HG02588 (cell line): Measurements from ENCODE around the gene APOA5.
"Not testable (repeated sequence)": the region's sequence is repeated elsewhere in the genome, so short reads cannot be mapped to it uniquely, and the experiment has no call there.

Source experiments
- ATAC-seq: cut with Tn5 transposase; IDR thresholded peaks from one replicate; pipeline ENCODE4 v1.9.1; 2021; ENCODE audit warnings: mild to moderate bottlenecking, moderate library complexity; ENCODE audit not compliant: unreplicated experiment

Gene APOA5

DNA sequence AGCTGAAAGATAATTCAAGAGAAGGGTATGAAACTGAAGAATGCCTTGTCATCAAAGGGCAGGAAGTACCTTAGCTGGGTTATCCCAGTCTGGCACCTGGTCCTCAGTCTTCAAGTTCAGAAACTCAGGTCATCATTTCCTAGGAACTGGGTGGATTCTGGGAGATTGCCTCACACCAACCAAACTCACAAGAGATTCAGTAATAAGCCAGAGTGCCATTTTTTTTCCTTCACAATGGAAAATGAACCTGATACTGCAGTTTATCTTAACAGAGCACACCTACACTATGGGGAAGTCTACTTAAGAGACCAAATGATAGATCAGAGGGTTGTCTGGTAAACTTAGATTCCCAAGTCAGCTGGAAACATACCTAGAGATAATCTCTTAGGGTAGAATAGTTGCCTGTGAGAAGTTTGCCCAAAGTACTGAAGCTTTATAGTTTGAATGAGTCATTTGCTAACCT, 15.1 kb downstream of the APOA5 start:
- ATAC-seq = no peak

DNA sequence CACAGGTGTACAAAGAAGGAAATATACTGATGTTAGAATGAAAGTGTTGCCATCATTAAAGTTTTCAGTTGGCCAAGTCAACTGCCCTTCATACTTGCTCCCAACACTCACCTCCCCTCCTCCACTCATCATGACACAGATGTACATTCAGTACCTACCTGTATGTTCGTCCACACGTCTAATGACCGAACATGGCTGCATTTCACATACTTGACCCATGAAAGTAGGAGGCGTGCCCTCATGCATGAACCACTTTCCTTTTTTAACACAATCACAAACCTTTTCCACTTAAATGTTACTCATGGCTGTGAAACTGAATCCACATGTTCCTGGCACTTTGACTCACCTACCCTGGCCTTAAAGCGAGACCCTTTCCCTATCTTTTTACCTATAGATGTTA, 15.7 kb downstream of the APOA5 start:
- no peak for ATAC-seq

DNA sequence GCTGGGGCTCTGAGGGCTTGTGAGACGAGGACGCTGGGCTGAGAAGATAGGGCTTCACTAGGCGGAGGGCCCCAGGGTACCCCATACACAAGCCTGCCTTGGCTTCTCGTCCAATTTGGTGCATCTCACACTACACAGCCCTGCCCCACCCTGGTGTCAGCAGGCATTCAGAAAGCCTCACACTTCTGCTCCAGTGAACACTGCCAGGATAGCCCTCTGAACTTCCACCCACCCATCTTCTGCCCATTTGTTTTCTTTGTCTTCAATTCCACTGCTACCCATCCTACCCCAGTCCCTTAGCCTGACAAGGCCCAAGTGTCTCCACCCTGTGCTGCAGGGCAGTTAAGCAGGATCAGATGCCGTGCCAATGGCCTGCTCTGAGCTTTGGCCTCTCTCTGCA, 17.0 kb downstream of the APOA5 start:
- no peak for ATAC-seq

DNA sequence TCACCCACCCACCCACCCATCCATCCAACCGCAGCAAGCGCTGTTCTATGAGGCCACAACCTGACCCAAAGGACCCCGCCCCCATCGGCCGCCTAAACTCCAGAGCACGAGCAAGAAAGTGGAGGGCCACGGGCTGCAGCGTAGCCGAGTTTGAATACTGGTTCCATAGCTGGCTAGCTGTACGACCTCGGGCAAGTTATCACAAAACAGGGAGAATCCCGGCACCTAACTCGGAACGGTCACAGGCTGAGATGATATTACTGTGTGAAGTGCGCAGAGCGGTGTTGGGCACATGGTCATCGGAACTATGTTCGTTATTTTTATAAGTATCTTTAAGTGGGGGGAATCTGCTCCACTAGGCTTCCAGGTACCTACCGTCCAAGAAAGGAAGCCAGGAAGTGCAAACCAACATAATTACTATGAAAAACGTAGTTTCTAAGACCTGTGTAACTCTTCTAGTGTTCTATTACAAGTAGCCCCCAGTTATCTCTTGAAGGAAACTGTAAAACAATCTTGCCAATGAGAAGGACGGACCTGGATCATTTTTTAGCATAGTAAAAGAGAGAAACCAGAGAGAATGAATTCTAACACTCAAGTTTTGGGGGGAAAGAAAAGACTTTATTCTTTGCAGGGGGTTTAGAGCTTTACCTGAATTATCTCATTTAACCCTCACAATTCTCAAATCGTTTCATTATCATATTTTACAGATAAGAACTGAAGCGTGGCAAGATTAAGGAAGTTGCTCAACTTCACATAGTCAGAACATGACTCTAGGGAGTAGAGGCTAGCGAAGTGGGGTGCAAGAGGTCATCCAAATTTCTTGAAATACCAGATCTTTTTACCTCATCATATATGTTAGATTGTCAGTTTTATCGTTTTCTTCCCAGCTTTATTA, 18.2 kb downstream of the APOA5 start:
- ATAC-seq = peak; percentile 39

DNA sequence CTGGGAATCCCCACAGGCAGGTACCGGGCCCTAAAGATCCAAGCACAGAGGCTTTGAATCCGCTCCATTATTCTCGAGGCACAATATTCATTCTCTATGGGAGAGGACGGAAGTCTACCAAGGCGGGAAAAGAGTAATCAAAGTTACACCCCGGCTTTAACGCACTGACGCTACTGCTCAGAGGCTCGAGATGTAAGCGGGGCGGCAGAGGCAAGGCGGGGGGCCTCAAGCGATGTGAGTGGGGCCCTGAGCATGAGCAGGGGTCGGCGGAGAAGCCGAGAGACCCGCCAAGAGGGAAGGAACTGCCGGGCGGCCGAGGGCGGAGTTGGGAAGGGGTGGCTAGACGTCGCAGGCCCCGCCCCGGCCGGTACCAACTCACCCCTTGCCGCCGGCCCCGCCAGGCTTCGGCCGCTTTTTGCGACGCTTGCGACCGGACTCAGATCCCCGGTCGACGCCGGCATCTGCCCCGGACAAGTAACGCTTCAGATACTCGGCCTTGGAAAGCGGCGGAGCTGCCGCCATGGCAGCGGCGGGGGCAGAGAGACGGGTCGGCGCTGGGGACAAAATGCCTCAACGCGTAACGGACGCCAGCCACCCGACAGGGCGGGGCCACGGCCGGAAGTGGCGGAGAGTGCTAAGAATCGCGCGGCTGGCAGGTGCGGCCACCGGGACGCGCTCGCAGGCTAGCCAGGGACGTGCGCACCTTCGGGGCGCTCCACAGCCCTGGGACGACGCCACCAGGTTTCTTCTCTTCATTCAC, 19.1 kb downstream of the APOA5 start, which contains the start of gene BUD13:
BUD13 (minus strand) TSS at position 545 of the 760 bp plus-strand sequence; CDS start at position 522, 23 bp downstream.
- peak; percentile 86 for ATAC-seq

DNA sequence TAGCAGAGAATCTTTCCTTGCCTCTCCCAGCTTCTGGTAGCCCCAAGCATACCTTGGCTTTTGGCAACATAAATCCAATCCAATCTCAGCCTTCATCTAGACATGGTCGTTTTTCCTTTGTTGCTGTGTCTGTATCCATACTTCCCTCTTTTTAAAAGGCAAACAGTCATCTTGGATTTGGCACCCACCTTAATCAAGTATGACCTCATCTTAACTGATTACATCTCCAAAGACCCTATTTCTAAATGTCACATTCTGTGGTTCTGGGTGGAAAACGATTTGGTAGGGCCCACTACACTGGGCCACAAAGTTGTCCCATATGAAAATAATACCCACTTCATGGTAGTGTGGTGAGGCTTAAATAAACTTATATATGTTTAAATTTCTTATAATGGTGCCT, 19.7 kb downstream of the APOA5 start:
- no peak for ATAC-seq

DNA sequence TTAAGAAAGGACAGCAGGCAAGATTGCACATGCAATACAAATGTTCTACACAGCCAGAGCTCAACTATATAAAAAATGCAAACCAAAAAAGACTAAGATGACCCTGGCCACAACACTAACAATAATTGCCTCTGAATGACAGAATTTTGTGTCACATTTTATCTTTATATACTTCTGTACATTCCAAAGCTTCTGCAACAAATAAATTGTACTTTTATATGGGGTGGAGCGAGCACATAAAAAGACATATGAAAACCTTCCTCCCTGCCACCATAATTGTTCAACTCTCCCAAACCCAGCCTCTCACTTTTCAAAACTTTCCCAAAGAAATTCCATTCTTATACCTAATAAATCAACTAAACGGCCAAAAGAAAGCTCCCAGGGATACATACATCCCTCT, 29.5 kb downstream of the APOA5 start:
- ATAC-seq = no peak

DNA sequence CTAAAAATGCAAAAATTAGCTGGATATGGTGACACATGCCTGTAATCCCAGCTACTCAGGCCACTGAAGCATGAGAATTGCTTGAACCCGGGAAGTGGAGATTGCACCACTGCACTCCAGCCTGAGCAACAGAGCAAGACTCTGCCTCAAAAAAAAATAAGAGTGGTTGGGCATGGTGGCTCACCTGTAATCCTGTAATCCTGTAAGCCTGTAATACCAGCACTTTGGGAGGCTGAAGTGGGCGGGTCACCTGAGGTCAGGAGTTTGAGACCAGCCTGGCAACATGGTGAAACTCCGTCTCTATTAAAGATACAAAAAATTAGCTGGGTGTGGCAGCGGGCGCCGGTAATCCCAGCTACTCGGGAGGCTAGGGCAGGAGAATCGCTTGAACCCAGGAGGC, 35.6 kb downstream of the APOA5 start:
- not testable (repeated sequence) for ATAC-seq

DNA sequence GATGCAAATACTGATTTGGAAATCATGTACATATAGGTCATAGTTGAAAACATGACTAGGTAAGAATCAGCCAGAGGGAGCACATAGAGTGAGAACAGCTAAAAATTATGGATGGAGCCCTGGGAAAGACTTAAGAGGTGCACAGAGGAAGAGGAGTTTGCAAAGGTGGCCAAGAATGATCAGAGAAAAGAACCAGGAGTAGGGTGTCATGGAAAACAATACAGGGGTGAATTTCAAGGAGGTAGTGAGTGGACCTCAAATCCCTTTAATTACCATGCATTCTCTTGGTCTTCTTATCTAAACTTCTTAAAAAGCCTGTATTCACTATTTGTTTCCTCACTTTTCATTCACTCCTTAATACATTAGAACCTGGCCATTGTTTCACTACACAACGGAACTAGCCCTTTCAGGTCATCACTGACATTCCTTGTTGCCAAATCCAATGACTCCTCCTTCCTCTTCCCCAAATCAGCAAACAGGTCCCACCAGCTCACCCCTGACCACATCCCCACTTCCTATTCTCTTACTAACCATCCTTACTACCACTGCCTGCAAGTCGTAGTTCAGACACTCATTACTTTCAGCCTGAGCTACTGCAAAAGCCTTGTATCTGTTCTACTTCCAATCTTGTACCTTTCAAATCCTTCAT, 41.5 kb downstream of the APOA5 start:
- ATAC-seq = no peak

DNA sequence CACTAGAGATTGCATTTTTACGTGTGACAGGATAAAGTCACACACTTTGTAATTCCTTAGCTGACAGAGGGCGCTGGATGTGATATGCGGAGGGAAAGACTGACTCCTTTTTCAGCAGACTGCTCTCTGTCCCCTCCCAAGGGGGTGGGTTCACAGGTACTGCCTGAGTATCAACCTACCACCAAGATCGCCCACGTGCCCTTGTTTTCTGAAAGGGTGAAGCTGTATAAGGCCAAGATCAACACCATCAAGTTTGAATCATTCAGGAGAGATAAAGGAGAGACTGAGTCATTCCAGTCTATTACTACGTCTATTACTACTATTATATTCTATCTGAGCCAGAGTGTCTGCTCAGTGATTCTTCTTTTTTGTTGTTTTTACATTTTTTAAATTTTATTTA, 49.6 kb downstream of the APOA5 start:
- no peak for ATAC-seq

DNA sequence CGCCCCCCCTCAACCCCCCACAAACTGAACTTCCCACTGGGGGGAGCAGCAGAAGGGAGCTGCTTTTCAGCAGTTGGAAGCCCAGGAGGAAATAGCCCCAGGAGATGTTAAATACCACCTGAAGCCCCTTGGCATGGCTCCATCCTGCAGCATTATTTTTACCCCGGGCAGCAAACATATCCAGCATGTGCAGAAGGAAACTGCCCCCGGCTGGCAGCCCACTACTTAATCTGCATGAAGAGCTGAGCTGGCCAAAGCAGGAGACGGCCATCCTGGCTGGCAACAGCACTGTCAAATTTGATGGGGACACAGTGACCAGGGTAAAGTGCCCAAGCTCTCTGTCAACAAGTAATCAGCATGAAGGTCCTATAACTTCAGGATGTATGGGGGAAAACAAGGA, 50.9 kb downstream of the APOA5 start:
- ATAC-seq = no peak
